Stimulated activated CD4-positive, alpha-beta T cell treated with anti-CD3 and anti-CD28 coated beads, Interleukin-4, amount 100 ng/mL, for 4 hours (primary cell): ENCODE results near the gene SMKR1.
A peak's percentile ranks its signal among the peaks of the same experiment; 100 is the strongest.
"Not testable (repeated sequence)": the region's sequence is repeated elsewhere in the genome, so short reads cannot be mapped to it uniquely, and the experiment has no call there.

Experiments
- DNase-seq, 2 experiments: peaks; one replicate each; pipeline ENCODE4 v3.0.0-alpha.2; 2020

Gene SMKR1

DNA sequence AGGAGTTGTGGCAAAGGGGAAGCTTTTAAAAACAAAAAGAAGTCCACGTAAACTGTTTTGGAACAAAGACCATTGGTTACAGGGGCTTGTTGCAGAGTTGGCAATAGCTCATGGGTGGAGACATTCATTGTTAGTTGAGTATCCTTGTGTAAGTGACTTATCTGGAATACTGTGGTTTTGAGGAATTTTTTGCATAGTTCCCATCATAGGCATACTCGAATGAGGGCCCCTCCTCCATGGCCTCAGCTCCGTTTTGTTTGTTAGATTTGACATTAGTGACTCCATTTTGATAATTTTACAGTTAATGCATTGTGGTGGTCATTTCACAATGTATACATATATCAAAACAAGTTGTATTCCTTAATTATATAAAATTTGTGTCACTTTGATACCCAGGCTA is 12.8 kb upstream of the SMKR1 start:
- DNase-seq: no peak

DNA sequence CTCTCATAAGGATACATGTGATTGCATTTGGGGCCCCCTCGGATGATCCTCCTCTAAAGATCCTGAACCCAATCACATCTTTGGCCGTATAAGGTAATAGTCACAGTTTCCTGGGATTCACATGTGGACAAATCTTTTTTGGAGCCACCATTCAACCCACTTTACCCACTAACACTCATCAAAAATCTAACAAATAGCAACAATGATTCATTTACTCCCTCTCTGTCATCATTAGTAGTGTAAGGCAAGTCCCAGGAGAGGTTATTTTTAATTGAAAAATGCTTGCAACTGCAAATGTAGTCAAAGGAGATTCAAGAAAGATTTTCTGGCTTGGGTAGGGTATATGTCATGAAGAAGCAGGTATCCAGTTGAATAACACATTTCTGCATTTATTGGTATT is 9.9 kb upstream of the SMKR1 start:
- DNase-seq: no peak

DNA sequence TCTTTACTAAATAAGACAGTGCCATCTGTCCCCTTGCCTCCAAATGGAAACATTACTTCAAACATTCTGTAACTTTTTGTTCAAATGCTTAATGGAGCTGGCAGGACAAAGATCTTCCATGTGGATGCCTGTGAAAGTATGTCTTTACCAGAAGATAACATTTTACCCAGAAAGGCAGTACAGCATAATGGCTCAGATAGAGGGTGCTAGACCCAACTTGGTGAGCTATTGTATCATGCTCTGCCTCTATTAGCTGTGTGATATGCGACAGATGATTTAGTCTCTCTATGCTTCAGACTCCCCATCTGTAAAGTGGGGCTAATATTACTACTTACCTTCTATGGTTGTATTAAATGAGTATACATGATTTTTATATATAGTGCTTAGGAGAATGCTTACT is 8.8 kb upstream of the SMKR1 start:
- no peak for DNase-seq

DNA sequence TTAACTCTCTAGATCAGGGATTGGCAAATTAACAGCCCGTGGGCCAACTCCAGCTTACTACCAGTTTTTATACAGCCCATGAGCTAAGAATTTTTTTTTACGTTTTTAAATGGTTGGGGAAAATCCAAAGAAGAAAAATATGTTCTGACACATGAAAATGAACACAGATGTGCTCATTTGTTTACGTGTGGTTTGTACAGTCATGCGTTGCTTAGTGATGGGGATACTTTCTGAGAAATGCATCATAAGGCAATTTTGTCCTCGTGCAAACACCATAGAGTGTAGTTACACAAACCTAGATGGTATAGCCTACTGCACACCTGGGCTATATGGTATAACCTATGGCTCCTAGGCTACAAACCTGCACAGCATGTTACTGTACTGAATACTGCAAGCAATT is 8.3 kb upstream of the SMKR1 start:
- no peak for DNase-seq

DNA sequence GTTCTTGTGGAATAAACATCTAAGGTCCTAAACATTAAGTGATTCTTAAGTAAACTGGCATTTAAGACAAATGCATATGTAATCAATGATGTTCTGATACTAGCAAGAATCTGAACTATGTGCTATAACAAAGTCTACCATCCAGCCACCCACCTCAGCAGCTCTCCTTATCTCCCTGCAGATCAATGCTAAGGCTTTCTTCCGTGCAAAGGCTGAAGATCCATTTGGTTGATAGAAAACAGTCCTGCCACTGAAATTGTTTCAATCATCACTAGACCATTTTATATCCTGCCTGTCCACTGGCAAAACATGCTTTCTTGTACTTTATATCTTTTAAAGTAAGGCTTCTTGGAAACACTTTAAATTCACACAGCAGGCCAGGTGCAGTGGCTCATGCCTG is 6.3 kb upstream of the SMKR1 start:
- no peak for DNase-seq

DNA sequence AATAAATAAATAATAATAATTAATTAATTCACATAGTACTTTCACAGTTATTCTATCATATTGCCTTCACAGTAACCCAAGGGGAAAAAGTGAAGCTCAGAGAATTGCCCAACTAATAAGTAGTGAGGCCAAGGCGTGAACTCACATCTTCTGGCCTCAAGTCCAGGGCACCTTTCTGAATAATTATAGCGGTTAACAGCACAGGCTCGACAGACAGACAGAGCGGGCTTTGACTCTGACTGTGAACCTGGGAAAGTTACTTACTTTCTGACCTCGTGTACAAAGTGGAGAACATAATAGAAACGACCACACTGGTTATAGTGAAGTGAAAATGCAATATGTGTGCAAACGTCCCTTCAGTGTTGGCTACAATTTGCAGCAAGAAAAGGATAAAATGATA is 5.7 kb upstream of the SMKR1 start:
- DNase-seq: no peak

DNA sequence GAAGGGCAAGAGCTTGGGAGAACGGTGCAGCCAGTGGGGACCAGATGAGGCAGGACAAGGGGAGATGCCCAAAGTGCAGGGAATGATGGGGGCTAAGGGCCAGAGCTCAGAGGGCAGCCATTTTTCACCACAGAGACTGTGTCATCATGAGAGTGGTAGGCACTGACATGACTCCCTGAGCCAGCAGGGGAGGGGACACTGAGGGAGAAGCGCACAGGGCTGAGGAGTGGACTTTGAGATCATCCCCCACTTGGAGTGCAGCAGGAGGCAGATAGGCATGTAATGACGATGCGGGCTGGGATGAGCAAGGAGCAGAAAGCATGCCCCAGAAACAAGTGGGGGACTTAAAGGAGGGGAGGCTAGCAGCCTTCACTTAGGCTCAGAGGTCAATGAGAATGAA is 5.2 kb upstream of the SMKR1 start:
- DNase-seq: no peak

DNA sequence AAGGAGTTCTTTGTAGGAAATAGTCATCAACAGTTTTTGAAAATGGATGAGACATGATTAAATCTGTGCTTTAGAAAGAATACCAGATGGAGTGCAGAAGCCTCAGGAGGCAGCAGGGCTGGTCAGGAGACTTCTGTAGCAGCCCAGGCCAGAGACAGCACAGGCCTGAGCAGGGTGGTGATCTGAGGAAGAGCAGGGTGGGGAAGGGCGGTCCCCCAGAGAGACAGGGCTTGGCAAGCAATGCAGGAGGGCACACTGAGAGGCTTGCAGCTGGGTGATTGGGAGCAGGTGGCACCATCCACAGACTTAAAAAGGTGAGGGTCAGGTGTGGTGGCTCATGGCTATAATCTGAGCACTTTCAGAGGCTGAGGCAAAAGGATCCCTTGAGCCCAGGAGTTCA is 4.3 kb upstream of the SMKR1 start:
- no peak for DNase-seq

DNA sequence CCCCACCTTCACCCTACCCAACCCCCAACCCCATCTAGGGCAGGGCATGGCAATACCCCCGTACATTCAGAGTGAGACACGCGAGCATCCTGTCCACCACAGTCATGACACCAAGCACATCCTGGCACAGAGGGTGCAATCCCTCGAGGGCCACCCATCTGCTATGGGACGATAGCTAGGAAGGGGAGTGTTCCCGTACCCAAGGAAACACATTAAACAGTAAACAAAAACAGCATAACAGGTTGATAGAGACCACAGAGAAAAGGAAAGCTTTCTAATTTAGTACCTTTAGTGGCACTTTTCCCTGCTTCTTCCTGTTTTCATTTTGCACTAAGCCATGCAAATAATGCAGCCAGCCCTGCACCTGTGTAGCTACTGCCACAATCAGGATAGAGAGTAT is 2.3 kb upstream of the SMKR1 start:
- no peak for DNase-seq

DNA sequence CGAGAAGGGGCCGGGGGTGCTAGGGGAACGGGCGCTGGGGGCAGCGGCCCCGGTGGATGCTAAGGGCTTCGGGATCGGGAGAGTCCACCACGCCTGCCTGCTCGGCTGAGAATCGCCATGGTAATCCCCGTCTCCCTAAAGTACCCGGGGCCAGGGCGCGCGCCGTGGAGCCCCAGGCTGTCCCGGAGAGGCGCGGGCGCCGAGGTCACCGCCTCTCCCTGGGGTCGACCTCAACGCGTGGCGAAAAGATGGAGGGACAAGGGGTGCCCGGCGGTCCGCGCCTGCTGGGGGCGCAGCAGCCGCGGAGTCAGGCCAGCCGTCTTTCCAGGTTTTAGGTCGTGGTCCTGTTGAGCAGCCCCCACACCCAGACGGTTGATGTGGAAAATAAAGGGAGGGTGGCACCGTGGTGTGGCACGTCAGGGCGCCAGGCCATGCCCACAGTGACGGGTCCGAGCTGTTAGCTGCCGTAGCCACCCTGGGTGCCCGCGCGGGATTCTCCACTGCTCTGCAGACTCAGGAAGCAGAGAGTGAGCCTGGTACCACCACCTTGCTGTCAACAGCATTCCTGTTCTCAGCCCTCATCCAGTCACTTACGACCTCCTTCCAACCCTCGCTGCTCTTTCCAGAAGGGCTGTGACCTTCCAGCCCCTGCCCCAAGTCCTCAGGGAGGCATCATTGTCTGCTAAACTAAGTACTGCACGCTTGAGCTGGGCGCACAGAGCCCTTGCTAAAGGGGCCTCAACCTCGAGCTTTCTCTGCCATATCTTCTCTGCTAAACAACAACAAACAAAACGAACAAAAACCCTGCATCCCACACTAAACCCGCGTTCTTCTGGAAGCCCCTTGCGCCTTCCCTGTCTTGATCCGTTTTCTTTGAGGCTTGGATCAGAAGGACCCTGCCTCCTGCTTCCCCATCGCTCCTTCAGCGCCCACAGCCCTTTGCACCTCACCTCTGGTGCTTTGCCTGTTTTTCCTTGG is 666 bp downstream of the SMKR1 start:
- DNase-seq: peak in 1 of 2 experiments; percentile 16

DNA sequence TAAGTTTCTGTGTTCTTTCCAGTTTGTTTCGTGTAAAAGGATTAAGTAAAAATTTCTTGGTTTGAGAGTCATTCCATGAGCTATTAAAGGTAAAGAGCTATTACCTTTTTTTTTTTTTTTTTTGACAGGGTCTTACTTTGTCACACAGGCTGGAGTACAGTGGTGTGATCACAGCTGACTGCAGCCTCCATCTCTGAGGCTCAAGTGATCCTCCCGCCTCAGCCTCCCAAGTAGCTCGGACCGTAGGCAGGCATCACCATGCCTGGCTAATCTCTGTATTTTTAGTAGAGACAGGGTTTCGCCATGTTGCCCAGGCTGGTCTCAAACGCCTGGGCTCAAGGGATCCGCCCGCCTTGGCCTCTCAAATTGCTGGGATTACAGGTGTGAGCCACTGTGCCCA is 1.4 kb downstream of the SMKR1 start:
- no peak for DNase-seq

DNA sequence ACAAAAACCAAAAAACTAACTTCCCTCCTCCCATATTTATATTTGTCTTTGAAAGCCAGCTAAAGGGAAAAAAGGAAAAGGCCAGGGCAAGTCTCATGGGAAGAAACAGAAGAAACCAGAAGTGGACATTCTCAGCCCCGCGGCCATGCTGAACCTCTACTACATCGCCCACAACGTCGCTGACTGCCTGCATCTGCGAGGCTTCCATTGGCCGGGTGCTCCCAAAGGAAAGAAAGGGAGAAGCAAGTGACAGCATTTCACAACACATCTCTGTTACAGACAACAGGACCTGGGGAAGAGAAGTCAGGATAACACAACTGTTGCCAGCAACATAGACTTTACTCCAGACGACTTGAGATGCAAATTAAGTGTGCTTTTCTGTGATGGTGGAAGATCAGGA is 9.9 kb downstream of the SMKR1 start:
- DNase-seq: no peak

DNA sequence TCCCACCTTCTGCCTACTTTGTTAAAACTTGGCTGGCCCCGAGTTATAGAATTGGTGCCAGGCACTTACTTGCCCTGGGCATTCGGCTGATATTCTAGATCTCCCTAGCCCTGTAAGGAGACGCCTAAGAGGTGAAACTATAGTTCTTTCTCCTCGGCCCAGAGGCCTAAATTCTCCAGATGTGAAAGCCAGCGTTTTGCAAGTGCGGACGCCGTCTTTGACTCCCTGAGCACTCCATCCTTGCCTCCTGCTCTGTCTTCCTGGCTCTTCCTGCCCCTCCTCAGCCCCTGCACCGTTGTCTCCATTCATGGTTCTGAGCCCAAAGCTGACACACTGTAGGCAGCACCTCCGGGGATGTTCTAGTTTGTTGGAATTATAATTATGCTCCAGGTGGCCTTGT is 11.2 kb downstream of the SMKR1 start:
- DNase-seq: no peak

DNA sequence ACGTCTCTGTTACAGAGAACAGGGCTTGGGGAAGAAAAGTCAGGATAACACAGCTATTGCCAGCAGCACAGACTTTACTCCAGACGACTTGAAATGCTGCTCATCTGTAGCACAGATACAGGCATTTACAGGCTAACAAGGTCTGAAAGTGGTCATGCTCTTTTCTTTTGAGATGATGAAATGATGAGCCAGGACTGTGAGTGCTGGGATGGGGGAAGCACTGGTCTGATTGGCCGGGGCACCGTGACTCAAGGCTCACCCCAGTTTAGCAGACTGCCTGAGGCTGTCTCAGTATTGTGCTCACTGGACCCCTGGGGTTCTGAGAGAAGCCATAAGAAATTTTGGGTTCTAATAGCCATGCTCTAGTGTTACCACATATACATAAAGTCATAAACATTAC is 12.4 kb downstream of the SMKR1 start:
- DNase-seq: no peak

DNA sequence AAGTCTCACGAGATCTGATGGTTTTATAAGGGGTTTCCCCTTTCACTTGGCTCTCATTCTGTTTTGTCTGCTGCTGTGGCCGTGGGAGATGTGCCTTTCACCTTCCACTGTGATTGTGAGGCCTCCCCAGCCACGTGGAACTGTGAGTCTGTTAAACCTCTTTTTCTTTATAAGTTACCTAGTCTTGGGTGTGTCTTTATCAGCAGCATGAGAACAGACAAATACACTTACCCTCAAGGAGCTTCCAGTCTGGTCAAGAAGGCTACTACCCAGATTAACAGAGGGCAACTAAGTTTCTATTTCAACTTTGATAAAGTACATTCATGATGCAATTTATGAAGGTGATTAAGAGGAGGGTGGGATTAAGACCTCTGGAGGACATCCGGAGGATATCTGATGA is 13.1 kb downstream of the SMKR1 start:
- no peak for DNase-seq

DNA sequence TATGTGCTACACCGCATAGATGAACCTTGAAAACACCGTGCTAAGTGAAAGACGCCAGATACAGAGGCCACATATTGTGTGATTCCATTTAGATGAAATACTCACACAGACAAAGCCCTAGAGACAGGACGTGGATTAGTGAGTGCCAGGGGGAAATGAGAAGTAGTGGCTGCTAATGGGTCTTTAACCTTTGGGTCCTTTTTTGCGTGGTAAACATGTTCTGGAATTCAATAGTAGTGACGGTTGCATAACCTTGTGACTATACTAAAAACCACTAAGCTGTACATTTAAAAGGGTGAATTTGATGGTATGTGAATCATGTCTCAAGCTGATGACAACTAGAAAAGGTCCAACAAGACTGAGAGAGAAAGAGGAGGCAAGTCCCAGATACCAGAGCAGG is 15.6 kb downstream of the SMKR1 start:
- DNase-seq: no peak

DNA sequence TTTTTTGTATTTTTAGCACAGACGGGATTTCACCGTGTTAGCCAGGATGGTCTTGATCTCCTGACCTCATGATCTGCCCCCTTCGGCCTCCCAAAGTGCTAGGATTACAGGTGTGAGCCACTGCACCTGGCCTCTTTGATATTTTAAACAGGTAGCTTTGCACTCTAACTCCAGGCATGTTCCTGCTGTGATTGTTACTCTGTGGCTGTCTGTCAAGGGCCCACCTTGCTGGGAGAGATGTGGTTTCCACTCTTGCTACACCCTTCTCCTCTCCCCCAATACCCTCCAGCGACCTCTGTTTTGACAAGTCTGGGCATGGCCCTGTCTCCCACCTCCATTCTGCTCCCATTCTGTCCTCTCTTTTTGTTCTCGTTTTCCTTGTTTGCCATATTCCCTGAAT is 17.1 kb downstream of the SMKR1 start:
- DNase-seq: no peak

DNA sequence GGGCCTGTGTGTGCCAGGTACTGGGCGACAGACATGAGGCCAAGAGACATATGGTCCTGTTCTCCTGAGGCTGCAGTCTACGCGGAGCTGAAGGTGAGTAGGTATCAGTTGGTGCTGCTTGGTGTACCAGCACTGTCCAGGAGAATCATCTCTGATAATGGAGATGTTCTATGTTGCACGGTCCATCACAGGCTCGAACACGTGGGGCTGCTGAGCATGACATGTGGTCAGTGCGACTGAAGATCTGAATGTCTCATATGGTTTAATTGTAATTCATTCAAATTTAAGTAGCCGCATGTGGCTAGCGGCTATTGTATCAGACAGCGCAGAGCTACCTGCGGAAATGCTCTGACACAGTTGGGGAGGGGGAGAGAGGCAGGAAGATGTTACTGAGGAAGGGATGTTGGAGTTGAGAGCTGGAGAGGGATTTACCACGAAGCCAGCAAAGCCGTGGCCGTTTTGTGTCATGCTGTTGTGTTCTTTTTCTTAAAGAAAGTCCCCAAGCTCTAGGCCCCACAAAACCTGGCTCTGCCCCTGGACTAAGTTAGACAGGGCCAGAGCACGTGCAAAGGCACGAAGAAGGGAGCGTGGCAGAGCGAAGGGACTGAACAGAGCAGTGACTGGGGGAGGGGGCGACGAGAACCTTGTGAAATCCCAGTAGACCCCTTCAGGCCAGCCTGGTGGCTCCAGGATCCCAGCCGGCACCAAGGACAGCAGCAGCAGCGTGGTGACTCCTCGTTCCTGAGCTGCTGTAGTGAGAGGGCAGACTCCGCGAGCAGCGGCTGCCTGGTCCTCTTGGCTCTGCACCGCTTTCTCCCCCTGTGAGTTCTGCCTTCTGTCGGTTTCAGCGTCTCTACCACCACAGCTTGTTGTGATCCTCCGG is 20.0 kb downstream of the SMKR1 start:
- DNase-seq: no peak

DNA sequence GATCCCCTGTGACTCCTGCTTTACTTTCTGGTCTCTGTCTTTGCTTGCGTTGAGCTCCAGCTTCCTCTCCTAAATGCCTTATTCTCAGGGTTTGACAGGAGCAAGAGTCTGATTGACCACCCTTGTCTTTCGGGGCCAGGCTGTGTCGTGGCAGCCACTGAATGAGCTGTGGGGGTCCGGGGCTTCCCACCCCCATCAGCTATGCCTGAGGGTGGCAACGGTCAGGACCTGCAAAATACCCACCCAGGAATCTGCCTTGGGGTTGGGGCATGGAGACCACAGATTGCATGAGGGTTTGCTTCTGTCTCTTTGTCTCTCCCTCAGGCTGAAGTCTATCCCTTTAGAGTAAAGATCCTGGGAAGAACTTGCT is 20.6 kb downstream of the SMKR1 start:
- no peak for DNase-seq

DNA sequence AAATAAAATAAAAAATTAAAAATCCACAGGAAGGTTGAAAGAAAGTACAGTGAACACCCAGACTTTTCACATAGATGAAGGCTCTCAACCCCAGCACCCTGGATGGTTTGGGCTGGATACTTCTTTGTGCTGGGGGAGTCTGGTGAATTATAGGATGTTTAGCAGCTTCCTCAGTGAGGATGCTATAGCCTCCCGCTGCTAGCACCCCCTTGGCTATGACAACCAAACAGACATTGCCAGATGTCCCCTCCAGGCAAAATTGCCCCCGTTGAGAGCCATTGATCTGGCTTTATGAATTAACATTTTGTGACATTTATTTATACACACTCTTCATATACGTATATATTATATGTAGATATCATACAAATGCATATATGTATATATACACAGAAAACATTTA is 21.6 kb downstream of the SMKR1 start:
- no peak for DNase-seq

DNA sequence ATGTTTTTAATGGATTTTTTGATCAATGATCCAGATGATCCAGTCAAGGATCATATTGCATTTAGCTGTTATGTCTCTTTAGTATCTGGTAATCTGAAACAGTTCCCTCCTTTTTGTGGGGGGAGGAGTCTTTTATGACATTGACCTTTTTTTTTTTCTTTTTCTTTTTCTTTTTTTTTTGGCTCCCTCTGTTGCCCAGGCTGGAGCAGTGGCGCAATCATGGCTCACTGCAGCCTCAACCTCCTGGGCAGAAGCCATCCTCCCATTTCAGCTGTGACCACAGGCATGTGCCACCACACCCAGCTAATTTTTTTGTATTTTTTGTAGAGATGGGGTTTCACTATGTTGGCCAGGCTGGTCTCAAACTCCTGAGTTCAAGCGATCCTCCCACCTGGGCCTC is 22.1 kb downstream of the SMKR1 start:
- DNase-seq: not testable (repeated sequence)

DNA sequence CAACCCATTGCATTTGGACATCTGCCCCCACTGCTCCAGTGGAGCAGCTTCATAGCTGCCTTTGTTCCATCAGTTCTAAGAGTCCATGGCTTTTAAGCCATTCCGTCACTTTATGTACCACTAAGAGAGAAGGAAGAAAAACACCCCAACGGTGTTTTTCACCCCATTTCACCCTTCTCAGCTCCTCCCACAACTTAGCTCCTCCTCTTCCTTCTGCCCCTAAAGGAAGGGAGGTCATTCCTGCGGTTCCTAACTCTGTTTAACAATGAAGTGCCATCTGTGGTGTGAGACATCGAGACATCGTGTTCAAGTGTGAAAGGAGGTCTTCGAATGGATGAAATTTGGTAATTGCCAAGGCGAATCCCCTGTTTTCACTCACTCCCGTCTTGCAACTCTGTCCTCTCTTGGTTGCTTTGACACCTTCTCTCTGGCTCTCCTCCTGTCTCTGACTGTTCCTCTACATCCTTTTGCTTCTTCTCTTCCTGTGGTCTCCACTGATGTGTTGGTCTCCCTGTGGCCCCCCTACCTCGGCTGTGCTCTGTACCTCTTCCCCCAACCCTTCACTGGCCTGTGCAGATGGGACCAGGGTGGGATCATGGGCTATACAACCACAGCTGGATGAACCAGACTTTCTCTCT is 23.0 kb downstream of the SMKR1 start:
- no peak for DNase-seq

DNA sequence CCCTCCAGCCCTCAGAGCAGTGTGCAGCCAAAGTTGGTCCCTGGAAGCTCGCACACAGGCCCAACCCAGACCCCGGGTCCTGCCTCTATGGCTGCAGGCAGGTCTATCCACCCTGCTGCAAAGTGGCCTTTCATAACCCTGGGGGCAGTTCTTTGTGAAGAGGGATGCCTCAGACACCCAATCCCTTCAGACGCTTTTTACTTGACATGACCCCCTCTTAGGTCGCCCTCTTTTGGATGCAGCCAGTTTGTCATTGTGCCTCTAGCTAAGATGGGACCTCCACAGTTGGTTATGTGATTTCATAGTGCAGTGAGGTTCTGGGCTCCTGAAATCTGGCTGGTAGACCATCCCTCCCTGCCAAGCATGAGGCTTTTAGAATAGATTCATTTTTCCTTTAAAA is 27.3 kb downstream of the SMKR1 start:
- no peak for DNase-seq
